ENCODE measurements around the gene TAF13.

TAF13 gene, protein sequence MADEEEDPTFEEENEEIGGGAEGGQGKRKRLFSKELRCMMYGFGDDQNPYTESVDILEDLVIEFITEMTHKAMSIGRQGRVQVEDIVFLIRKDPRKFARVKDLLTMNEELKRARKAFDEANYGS

GRCh38 chr1:109075531-109076490 is at the start of gene TAF13:
Gene TAF13, minus strand, starts transcription at chr1:109076003. Its CDS starts 56 bp downstream, at chr1:109075947.
- DNase-seq, result peak; percentile 95

GRCh38 chr1:109120356-109120755 is 44.6 kb upstream of the TAF13 start:
- no peak for DNase-seq

- no peak for DNase-seq
Observed at GRCh38 chr1:109118089-109118488, 42.3 kb upstream of the TAF13 start.

DNA sequence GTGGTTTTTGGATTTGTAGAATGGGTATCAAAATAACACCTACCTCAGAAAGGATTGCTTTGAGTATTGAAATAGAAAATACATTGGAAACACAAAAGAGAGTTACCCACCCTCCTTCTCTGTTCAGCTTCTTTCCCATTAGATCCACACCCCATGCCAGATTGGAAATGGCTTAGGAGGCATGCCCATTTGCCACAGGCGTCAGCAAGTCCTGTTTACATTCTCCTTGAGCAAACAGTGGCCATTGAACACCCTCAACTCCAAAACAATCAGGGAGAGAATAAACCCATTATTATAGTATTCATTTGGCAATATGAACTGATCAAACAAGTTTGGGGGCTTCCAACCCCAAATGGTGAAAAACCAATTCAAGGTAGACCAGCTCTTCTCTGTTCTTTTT is 40.5 kb upstream of the TAF13 start:
- DNase-seq, result no peak

DNA sequence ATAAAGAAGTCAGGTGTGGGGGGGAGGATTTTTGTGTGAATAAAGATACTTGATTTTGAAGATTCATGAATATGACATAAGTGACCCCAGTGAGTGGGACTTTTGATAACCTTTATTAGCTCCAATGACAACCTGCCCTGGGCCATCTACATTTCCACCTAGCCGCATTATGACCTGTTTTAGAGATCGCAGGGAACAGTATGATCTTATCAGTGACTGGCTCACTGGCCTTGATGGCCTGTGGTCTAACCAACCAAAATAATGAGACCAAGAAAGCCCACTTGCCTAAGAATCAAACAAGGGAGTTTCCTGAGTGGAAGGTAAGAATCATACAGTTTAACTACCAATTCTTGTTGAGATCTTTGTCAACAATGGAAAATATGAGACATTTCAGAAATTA is 39.9 kb upstream of the TAF13 start:
- DNase-seq, result no peak

DNA sequence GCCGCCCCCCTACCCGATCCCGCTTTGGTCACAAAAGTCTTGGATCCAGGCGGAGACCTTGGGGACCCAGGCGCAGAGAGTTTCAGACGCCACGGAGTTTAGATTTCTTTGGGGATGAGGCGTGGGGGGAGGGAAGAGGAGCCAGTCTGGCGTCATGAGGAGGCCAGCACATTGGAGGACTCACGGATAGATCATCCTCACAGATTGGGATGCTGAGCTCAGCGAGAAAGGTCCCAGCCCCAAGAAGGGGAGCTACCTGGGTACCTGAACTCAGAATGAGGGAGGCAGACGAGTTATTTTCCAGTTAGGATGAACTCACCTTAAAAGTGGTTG is 38.5 kb upstream of the TAF13 start:
- no peak for DNase-seq

DNA sequence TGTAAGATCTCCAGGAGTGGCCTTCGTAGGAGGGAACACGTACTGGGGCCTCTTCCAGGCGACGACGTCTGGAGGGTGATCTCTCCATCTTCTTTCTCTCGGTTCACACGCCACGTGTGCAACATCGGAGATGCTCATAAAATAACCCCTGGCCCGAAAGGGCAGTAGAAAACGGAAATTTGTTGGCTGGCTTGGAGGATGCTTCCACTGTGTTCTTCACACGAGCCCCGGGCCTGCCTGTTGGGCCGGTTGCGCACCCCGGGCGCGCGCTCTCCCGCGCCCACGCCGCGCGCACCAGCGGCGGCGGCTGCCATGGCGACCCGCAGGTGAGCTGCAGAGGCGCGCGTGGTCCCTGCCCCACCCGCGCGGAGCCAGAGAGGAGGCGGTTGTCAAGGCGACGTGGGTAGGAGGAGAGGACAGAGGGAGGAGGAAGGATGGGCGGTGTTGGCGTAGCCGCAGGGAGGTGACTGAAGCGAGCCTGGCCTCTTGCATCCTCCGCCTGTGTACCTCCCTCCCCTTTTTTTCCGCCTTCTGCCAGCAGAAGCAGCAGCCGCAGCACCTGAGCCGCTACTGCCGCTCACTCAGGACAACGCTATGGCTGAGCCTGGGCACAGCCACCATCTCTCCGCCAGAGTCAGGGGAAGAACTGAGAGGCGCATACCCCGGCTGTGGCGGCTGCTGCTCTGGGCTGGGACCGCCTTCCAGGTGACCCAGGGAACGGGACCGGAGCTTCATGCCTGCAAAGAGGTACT is 38.0 kb upstream of the TAF13 start, which contains the start of gene ELAPOR1:
Gene ELAPOR1 (plus strand): TSS at position 526 of the 752 bp plus-strand sequence. CDS start 69 bp downstream, at position 595.
- no peak for DNase-seq

DNA sequence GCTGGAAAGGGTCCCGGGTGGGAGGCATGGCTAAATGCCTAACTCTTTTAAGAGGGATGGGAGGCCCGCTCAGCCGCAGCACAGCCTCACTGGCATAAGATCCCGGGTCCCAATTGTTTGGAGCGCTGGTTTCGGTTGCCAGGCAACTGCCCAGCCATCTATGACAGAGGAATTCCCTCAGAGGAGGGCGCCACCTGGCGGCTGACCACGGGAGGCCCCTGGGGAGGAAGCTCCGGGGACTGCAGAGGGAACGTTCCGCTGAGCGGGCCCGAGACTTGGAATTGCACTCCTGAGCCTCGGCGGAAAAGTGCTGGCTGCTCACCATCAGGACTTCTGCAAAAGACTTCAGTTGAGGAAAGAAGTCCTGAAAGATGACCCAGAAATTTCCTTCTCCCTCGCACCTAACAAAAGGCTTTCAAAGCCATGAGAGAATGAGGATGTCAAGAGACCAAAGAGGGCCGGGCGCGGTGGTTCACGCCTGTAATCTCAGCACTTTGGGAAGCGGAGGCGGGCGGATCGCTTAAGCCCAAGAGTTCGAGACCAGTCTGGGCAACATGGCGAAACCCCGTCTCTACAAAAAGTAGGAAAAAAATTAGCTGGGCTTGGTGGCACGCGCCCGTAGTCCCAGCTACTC is 37.0 kb upstream of the TAF13 start:
- peak; percentile 70 for DNase-seq

DNA sequence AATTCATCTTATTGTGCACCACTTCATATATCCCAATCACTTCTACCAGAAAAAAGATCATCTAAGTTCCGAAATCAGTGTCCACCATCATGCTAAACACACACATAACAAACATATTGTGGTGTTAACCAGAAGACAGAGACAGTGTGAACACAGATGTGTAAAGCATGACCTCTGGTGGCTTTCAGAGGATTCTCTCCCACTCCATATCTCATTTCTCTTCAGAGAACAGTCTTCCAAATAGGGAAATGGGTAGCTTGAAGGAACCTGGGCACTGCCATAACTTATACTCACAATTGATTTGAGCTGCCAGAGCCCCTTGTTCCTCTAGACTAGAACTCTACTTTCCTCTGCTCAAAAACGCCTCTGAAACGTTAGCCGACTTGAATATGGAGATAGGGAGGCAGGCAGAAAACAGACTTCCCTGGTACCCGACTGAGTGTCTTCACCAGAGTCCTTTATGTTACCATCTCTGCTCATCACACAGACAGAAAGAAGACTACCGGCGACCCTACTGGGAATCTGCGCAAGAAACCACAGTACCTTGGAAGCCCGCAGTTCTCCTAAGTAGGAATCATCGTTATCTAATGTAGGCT is 36.4 kb upstream of the TAF13 start:
- no peak for DNase-seq

- DNase-seq, result no peak
Observed at GRCh38 chr1:109111386-109112055, 35.7 kb upstream of the TAF13 start.

DNA sequence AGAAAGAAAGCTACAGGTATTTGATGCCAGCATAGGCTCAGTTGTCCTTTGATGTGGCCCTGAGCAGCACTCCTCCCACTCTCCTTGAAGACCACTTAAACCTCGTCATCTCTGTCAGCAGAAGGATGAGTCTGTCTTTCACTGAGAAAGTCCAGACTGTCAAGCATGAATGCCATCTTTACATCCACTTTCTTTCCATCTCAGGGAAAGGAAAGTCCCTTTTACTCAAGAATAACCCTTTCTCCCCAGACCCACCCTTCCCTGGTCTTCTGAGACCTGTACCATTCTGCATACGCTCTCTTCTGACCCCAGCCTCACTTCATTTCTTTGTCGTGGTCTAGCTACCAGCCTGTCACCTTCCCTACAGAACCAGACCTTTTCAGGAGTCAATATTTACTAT is 34.1 kb upstream of the TAF13 start:
- no peak for DNase-seq

DNA sequence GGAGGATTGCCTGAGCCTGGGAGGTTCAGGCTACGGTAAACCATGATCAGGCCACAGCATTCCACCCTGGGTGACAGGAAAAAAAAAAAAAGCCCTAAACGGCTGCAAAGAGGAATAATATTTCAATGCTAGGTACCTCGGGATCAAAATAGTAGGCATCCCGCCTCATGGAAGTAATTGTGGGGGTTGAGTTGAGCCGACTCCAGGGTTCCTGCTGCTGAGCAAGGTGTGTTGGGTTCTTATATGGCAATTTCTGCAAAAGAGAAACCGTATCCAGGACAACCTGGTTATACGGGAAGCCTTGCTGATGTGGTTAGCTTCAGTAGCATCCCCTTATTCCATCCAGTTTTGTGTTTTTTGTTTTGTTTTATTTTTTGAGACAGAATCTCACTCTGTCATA is 32.0 kb upstream of the TAF13 start:
- DNase-seq, result no peak

- no peak for DNase-seq
Observed at GRCh38 chr1:109105881-109106280, 30.1 kb upstream of the TAF13 start.

DNA sequence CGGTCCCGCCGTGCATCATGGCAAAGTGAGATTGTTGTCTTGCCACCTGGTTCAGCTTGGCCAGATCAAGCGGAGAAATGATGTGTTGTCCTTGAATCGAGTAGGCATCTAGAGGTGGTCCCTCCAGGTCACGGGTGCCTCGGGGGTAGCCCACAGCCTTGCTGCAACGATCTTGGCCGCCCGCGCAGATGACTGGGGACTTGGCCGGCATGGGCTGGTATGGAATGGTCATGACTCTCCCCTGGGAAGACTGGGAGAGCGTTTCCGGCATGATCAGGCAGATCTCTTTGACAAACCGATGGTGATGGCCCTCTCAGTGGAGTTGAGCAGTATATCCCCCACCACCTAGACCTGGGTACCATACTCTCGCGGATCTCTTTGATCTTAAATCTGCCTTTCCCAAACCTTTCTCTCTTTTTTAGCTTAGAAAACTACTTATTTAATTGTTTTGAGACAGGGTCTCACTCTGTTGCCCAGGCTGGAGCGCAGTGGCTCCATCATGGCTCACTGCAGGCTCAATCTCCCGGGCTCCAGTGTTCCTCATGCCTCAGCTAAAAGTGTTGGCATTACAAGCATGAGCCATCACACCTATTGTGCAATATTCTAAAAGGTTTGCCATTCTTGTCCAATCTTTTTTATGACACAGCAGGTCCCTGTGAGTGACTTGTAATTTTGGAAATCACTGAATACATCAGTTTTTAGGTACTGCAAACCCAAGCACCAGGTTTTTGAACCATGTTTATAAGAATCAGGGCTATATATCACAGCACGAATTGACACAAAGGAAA is 28.8 kb upstream of the TAF13 start:
- no peak for DNase-seq

GRCh38 chr1:109099938-109100773 is 24.4 kb upstream of the TAF13 start:
- peak; percentile 95 for DNase-seq

DNA sequence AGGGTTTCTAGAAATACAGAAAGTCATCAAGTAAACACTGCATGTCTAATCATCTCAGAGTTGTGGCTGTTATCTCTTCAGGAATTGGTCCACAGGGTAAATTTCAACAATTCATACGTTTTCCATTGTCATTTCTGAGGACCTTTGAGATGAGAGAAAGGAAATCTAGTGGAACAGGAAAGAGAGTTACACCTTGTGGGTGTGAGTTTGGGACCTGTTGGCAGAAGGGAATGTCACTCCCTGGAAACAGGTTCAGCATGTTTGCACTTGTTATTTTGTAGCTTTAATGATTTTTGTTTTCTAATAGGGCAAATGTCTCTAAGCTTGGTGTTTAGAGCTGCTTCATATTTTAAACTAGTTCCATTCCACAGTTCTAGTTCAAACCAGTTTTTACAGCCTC is 20.3 kb upstream of the TAF13 start:
- DNase-seq, result no peak

GRCh38 chr1:109095631-109096030 is 19.8 kb upstream of the TAF13 start:
- DNase-seq, result no peak

GRCh38 chr1:109094871-109095270 is 19.1 kb upstream of the TAF13 start:
- no peak for DNase-seq

GRCh38 chr1:109094377-109094803 is 18.6 kb upstream of the TAF13 start:
- DNase-seq, result no peak

DNA sequence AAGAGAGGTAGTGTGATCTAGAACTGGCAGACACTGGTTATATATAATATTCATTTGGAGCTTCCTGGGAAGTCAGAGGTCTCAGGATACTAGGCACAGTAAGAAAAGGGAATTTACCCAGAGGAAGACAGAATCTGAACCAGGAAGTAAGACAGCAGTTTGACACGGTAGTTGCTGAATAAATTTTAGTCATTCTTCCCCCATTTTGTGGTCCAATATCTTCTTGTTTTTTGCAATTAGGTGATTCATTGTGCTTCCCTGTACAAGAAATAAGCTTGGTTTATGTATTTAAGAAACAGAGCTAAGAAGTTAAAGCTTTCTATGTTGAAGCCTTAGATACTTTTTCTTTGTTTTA is 16.0 kb upstream of the TAF13 start:
- no peak for DNase-seq
